Measurements from ENCODE around the gene SNAPC3.

- TF ChIP-seq POLR2A (IDR thresholded peaks at IDR 0.05): no peak
- TF ChIP-seq, protein P1, sequence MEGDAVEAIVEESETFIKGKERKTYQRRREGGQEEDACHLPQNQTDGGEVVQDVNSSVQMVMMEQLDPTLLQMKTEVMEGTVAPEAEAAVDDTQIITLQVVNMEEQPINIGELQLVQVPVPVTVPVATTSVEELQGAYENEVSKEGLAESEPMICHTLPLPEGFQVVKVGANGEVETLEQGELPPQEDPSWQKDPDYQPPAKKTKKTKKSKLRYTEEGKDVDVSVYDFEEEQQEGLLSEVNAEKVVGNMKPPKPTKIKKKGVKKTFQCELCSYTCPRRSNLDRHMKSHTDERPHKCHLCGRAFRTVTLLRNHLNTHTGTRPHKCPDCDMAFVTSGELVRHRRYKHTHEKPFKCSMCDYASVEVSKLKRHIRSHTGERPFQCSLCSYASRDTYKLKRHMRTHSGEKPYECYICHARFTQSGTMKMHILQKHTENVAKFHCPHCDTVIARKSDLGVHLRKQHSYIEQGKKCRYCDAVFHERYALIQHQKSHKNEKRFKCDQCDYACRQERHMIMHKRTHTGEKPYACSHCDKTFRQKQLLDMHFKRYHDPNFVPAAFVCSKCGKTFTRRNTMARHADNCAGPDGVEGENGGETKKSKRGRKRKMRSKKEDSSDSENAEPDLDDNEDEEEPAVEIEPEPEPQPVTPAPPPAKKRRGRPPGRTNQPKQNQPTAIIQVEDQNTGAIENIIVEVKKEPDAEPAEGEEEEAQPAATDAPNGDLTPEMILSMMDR (IDR thresholded peaks at IDR 0.05): no peak
- TF ChIP-seq POLR2AphosphoS5 (IDR thresholded peaks at IDR 0.05): no peak
- TF ChIP-seq EP300 (IDR thresholded peaks at IDR 0.05): no peak
Measured at GRCh38 chr9:15426019-15426418, 3.3 kb downstream of the SNAPC3 start.

Data from suprapubic skin (tissue), 4 donors.